Gastroesophageal sphincter (tissue), 4 donors: ENCODE data around the gene MACROD1. TPM values are rescaled to one million over a fixed set of nuclear protein-coding genes. Genes with fewer than 3 reads are reported as not detected.

Experiments used
- ATAC-seq: fragments of 150-250 bp; one replicate; pipeline ENCODE4 v1.9.1; 2016; ENCODE audit warnings: mild to moderate bottlenecking, moderate library complexity
- H3K27ac ChIP-seq, 4 donors: fragments of 200-600 bp; sonication (generic) in 3 of 4; 1 replicate in 3 of 4; 2 replicates in 1 of 4; pipeline ENCODE4 v1.5.1; 2016 to 2019
- H3K27me3 ChIP-seq: fragments of 200-600 bp; sonication (generic); one replicate; pipeline ENCODE4 v1.5.1; 2019
- H3K36me3 ChIP-seq, 2 donors: fragments of 200-600 bp; sonication (generic); one replicate each; pipeline ENCODE4 v1.5.1; 2019; ENCODE audit warnings: control low read depth in 1 of 2
- H3K4me1 ChIP-seq, 3 donors: fragments of 200-600 bp; sonication (generic); 1 replicate in 2 of 3; 2 replicates in 1 of 3; pipeline ENCODE4 v1.5.1; 2016 to 2019; ENCODE audit warnings: control low read depth in 2 of 3
- H3K4me3 ChIP-seq, 2 donors: fragments of 200-600 bp; sonication (generic); one replicate each; pipeline ENCODE4 v1.5.1; 2019; ENCODE audit warnings: mild to moderate bottlenecking in 1 of 2, moderate library complexity in 1 of 2
- H3K9me3 ChIP-seq, 3 donors: fragments of 200-600 bp; sonication (generic); one replicate each; pipeline ENCODE4 v1.5.1; 2017 to 2019; ENCODE audit warnings: control low read depth in 2 of 3
- CTCF ChIP-seq, 4 experiments: fragments of 200-600 bp in 2 of 4; fragments of 450-650 bp in 2 of 4; sonication (generic) in 1 of 4; IDR thresholded peaks; one replicate each; pipeline ENCODE4 v1.5.1; 2017 to 2019; ENCODE audit warnings: antibody characterized with exemption in 4 of 4, mild to moderate bottlenecking in 2 of 4, moderate library complexity in 2 of 4
- EP300 ChIP-seq: sonication (generic); formaldehyde crosslinking; IDR thresholded peaks from one replicate; pipeline ENCODE4 v1.6.1; 2017; ENCODE audit warnings: antibody characterized with exemption, mild to moderate bottlenecking
- POLR2A ChIP-seq, 2 donors: fragments of 450-650 bp; IDR thresholded peaks; one replicate each; pipeline ENCODE4 v1.6.1; 2017; ENCODE audit warnings: antibody characterized with exemption in 2 of 2, mild to moderate bottlenecking in 2 of 2, moderate library complexity in 1 of 2
- POLR2AphosphoS5 ChIP-seq: sonication (generic); formaldehyde crosslinking; IDR thresholded peaks from one replicate; pipeline ENCODE4 v1.6.1; 2017; ENCODE audit warnings: antibody characterized with exemption
- WGBS, 2 donors: methylation state at CpG; one replicate each; pipeline ENCODE4 v1.1.5; 2018; ENCODE audit warnings: low coverage in 1 of 2; 5-methylcytosine and 5-hydroxymethylcytosine counted together
- total RNA-seq, 4 donors: library from RNA; depleted of rRNA; stranded (reverse); fragments of >200 nt; gene quantifications; one replicate each; pipeline ENCODE4 v1.1.0, GENCODE V29; 2016

Gene MACROD1
- total RNA-seq, 4 donors from 2014 or later, result 26.9 to 56.2 (median 30.4) TPM

- ATAC-seq, result no peak
- no peaks in the 10 kb centered on the region for H3K36me3 ChIP-seq
- H3K27me3 ChIP-seq, result no peaks in the 10 kb centered on the region
- no peak overlapping the region for H3K4me3 ChIP-seq
- no peaks in the 10 kb centered on the region for H3K9me3 ChIP-seq
- peak overlapping the region in 1 of 4 donors; percentile 30 for H3K27ac ChIP-seq
- TF ChIP-seq POLR2AphosphoS5, result no peak
- no peak for TF ChIP-seq POLR2A (IDR thresholded peaks at IDR 0.05)
- TF ChIP-seq EP300, result no peak
- TF ChIP-seq CTCF (IDR thresholded peaks at IDR 0.05), result no peak
- H3K4me1 ChIP-seq, result peaks cover 0 to 22% (median under 1%) of the 10 kb centered on the region in 3 donors
- 82 to 100% methylated on average over 2 of the region's 7 CpGs for whole genome bisulfite sequencing, 2 donors
Measured at GRCh38 chr11:64100782-64101353, 65.0 kb downstream of the MACROD1 start.

- no peaks in the 10 kb centered on the region for H3K9me3 ChIP-seq
- no peak overlapping the region for H3K4me3 ChIP-seq
- TF ChIP-seq CTCF (IDR thresholded peaks at IDR 0.05), result no peak
- TF ChIP-seq EP300, result no peak
- TF ChIP-seq POLR2AphosphoS5, result no peak
- no peak for TF ChIP-seq POLR2A (IDR thresholded peaks at IDR 0.05)
- peak overlapping the region in 1 of 4 donors; percentile 30 for H3K27ac ChIP-seq
- H3K27me3 ChIP-seq, result no peaks in the 10 kb centered on the region
- peaks cover 0 to 27% (median 6%) of the 10 kb centered on the region in 3 donors for H3K4me1 ChIP-seq
- H3K36me3 ChIP-seq, result no peaks in the 10 kb centered on the region
- WGBS, 2 donors, result 80 to 81% methylated on average over 5 to 8 of the region's 8 CpGs
- no peak for ATAC-seq
Measured at GRCh38 chr11:64100360-64100759, 65.6 kb downstream of the MACROD1 start.

- 73 to 91% methylated on average over 4 of the region's 4 CpGs for WGBS, 2 donors
- no peaks in the 10 kb centered on the region for H3K27me3 ChIP-seq
- peaks cover 0 to 36% (median 7%) of the 10 kb centered on the region in 3 donors for H3K4me1 ChIP-seq
- no peak overlapping the region for H3K27ac ChIP-seq
- ATAC-seq, result no peak
- no peak overlapping the region for H3K4me3 ChIP-seq
- no peaks in the 10 kb centered on the region for H3K36me3 ChIP-seq
- no peak for TF ChIP-seq POLR2AphosphoS5
- no peak for TF ChIP-seq CTCF (IDR thresholded peaks at IDR 0.05)
- no peak for TF ChIP-seq POLR2A (IDR thresholded peaks at IDR 0.05)
- no peak for TF ChIP-seq EP300
- H3K9me3 ChIP-seq, result no peaks in the 10 kb centered on the region
Measured at GRCh38 chr11:64099436-64099835, 66.5 kb downstream of the MACROD1 start.

- no peaks in the 10 kb centered on the region for H3K9me3 ChIP-seq
- peak overlapping the region in 3 of 4 donors; percentile 11 to 61 (median 20) for H3K27ac ChIP-seq
- H3K27me3 ChIP-seq, result no peaks in the 10 kb centered on the region
- no peak overlapping the region for H3K4me3 ChIP-seq
- WGBS, 2 donors, result 100% methylated on average over 1 of the region's 6 CpGs; no CpG with 5 or more reads in 1 of the 2 donors
- H3K4me1 ChIP-seq, result peaks cover 0 to 39% (median 7%) of the 10 kb centered on the region in 3 donors
- H3K36me3 ChIP-seq, result no peaks in the 10 kb centered on the region
- TF ChIP-seq EP300 (no peak), CTCF (IDR thresholded peaks at IDR 0.05) (no peak), POLR2AphosphoS5 (no peak), POLR2A (IDR thresholded peaks at IDR 0.05) (no peak)
- no peak for ATAC-seq
Measured at GRCh38 chr11:64098318-64098831, 67.5 kb downstream of the MACROD1 start.
